HG03159 (cell line): ENCODE results near the gene PKHD1.
"Not testable (repeated sequence)": the region's sequence is repeated elsewhere in the genome, so short reads cannot be mapped to it uniquely, and the experiment has no call there.

Source experiments
- ATAC-seq: cut with Tn5 transposase; IDR thresholded peaks from one replicate; pipeline ENCODE4 v1.9.1; 2021; ENCODE audit warnings: mild to moderate bottlenecking, moderate library complexity; ENCODE audit not compliant: unreplicated experiment

The PKHD1 gene

GRCh38 chr6:51865176-51865575, 222.2 kb downstream of the PKHD1 start:
- ATAC-seq: no peak

- no peak for ATAC-seq
Observed at GRCh38 chr6:51857134-51857533, 230.3 kb downstream of the PKHD1 start.

GRCh38 chr6:51856508-51856907, 230.9 kb downstream of the PKHD1 start:
- ATAC-seq: no peak

- peak; percentile 88 for ATAC-seq
Observed at GRCh38 chr6:51855310-51856082, 231.9 kb downstream of the PKHD1 start.

GRCh38 chr6:51854876-51855275, 232.5 kb downstream of the PKHD1 start:
- ATAC-seq: no peak

- no peak for ATAC-seq
Observed at GRCh38 chr6:51854347-51854746, 233.1 kb downstream of the PKHD1 start.

GRCh38 chr6:51853109-51853508, 234.3 kb downstream of the PKHD1 start:
- not testable (repeated sequence) for ATAC-seq

- ATAC-seq: no peak
Observed at GRCh38 chr6:51846531-51846930, 240.9 kb downstream of the PKHD1 start.

GRCh38 chr6:51844336-51844735, 243.1 kb downstream of the PKHD1 start:
- no peak for ATAC-seq

- ATAC-seq: no peak
Observed at GRCh38 chr6:51843456-51844056, 243.9 kb downstream of the PKHD1 start.

GRCh38 chr6:51842804-51843378, 244.5 kb downstream of the PKHD1 start:
- no peak for ATAC-seq

GRCh38 chr6:51842061-51842803, 245.2 kb downstream of the PKHD1 start:
- no peak for ATAC-seq

GRCh38 chr6:51841626-51842025, 245.8 kb downstream of the PKHD1 start:
- no peak for ATAC-seq

- ATAC-seq: no peak
Observed at GRCh38 chr6:51839726-51840374, 247.6 kb downstream of the PKHD1 start.

- ATAC-seq: no peak
Observed at GRCh38 chr6:51830666-51831065, 256.7 kb downstream of the PKHD1 start.

- no peak for ATAC-seq
Observed at GRCh38 chr6:51827580-51827979, 259.8 kb downstream of the PKHD1 start.

- no peak for ATAC-seq
Observed at GRCh38 chr6:51824940-51825339, 262.5 kb downstream of the PKHD1 start.

GRCh38 chr6:51820555-51820954, 266.9 kb downstream of the PKHD1 start:
- no peak for ATAC-seq

- no peak for ATAC-seq
Observed at GRCh38 chr6:51818520-51819022, 268.8 kb downstream of the PKHD1 start.

- ATAC-seq: no peak
Observed at GRCh38 chr6:51817832-51818231, 269.6 kb downstream of the PKHD1 start.

GRCh38 chr6:51814418-51814817, 273.0 kb downstream of the PKHD1 start:
- ATAC-seq: no peak
